B cell (primary cell): ENCODE measurements around the gene BABAM2. TPM values are rescaled to one million over a fixed set of nuclear protein-coding genes. Genes with fewer than 3 reads are reported as not detected.

Experiments
- ATAC-seq: fragments of 200-7000 bp; cut with Tn5 transposase; one replicate; pipeline ENCODE4 v1.10.0; 2021; ENCODE audit warnings: low read depth, mild to moderate bottlenecking, moderate number of reproducible peaks, moderate library complexity
- CTCF ChIA-PET: fragments of 350-600 bp; sonication (Branson Sonifier 250); formaldehyde crosslinking; loops from one replicate; lab custom pipeline; 2021; ENCODE audit warnings: antibody characterized with exemption, inconsistent platforms; lab: Charles Lee
- POLR2A ChIA-PET: fragments of 350-600 bp; sonication (Branson Sonifier 250); formaldehyde crosslinking; loops from one replicate; lab custom pipeline; 2021; ENCODE audit warnings: antibody characterized with exemption; lab: Charles Lee
- DNase-seq: peaks from one replicate; pipeline ENCODE4 v3.0.0; 2013
- H2AFZ ChIP-seq: 2 replicates; pipeline ENCODE4 v1.6.1; 2012; ENCODE audit warnings: mild to moderate bottlenecking, low read depth, low read length; ENCODE audit not compliant: insufficient read depth, poor library complexity, severe bottlenecking
- H3K27ac ChIP-seq, 2 donors: 1 replicate in 1 of 2; 2 replicates in 1 of 2; pipeline ENCODE4 v1.5.1; 2012 to 2013; ENCODE audit warnings: low read length in 2 of 2, mild to moderate bottlenecking in 2 of 2, moderate library complexity in 1 of 2
- H3K27me3 ChIP-seq, 4 experiments: fragments of 200-600 bp in 1 of 4; sonication (generic) in 1 of 4; replicated peaks in 1 of 4; 1 replicate in 2 of 4; 2 replicates in 2 of 4; pipeline versions ENCODE4 v1.6.1 to v1.7.0; 2013 to 2016; ENCODE audit warnings: low read length in 3 of 4, mild to moderate bottlenecking in 2 of 4, mixed read lengths in 1 of 4, moderate library complexity in 1 of 4; ENCODE audit not compliant: insufficient read depth in 4 of 4, control insufficient read depth in 3 of 4; ENCODE audit errors: control extremely low read depth in 1 of 4
- H3K36me3 ChIP-seq, 2 experiments: replicated peaks in 1 of 2; 1 replicate in 1 of 2; 2 replicates in 1 of 2; pipeline versions ENCODE4 v1.6.1 to v1.7.1; 2013; ENCODE audit warnings: low read length in 1 of 2; ENCODE audit not compliant: insufficient read depth in 2 of 2, control insufficient read depth in 1 of 2; ENCODE audit errors: control extremely low read depth in 1 of 2, extremely low read depth in 1 of 2
- H3K4me1 ChIP-seq, 2 donors: fragments of 200-600 bp in 1 of 2; sonication (generic) in 1 of 2; 1 replicate in 1 of 2; 2 replicates in 1 of 2; pipeline versions ENCODE4 v1.5.1 to v1.6.1; 2013 to 2017; ENCODE audit warnings: low read length in 2 of 2; ENCODE audit not compliant: control insufficient read depth in 2 of 2, insufficient read depth in 2 of 2
- H3K4me2 ChIP-seq: replicated peaks from 2 replicates; pipeline ENCODE3; 2012; ENCODE audit warnings: mild to moderate bottlenecking, low read depth, low read length; ENCODE audit not compliant: poor library complexity, severe bottlenecking
- H3K4me3 ChIP-seq, 5 experiments: fragments of 200-600 bp in 1 of 5; sonication (generic) in 1 of 5; 1 replicate in 3 of 5; 2 replicates in 2 of 5; pipeline versions ENCODE4 v1.5.1 to v1.7.0; 2011 to 2016; ENCODE audit warnings: low read length in 4 of 5, mild to moderate bottlenecking in 4 of 5, low read depth in 2 of 5, control low read depth in 1 of 5, moderate library complexity in 1 of 5; ENCODE audit not compliant: insufficient read depth in 1 of 5; ENCODE audit errors: control extremely low read depth in 1 of 5, extremely low read depth in 1 of 5
- H3K79me2 ChIP-seq: fragments of 200-600 bp; sonication (generic); one replicate; pipeline ENCODE4 v1.6.0; 2016; ENCODE audit warnings: low read length; ENCODE audit not compliant: control insufficient read depth, insufficient read depth
- H3K9ac ChIP-seq: fragments of 200-600 bp; sonication (generic); 2 replicates; pipeline ENCODE4 v1.6.1; 2017; ENCODE audit warnings: mild to moderate bottlenecking, low read length, moderate library complexity
- H3K9me3 ChIP-seq, 3 donors: one replicate each; pipeline versions ENCODE4 v1.6.1 to v1.7.1; 2013; ENCODE audit warnings: low read length in 2 of 3; ENCODE audit not compliant: control insufficient read depth in 2 of 3, insufficient read depth in 1 of 3; ENCODE audit errors: control extremely low read depth in 1 of 3
- H4K20me1 ChIP-seq: 2 replicates; pipeline ENCODE4 v1.6.0; 2012; ENCODE audit warnings: mild to moderate bottlenecking, low read length; ENCODE audit not compliant: insufficient read depth, control insufficient read depth, poor library complexity, severe bottlenecking
- H3K27ac Mint-ChIP-seq: one replicate; pipeline ENCODE4 v1.8.0; 2021; ENCODE audit warnings: mixed read lengths
- H3K27me3 Mint-ChIP-seq: one replicate; pipeline ENCODE4 v1.8.0; 2021; ENCODE audit warnings: mixed read lengths
- H3K4me1 Mint-ChIP-seq: one replicate; pipeline ENCODE4 v1.8.0; 2021; ENCODE audit warnings: mixed read lengths
- H3K4me3 Mint-ChIP-seq: one replicate; pipeline ENCODE4 v1.8.0; 2021; ENCODE audit warnings: mixed read lengths
- H3K9me3 Mint-ChIP-seq: one replicate; pipeline ENCODE4 v1.8.0; 2022; ENCODE audit warnings: mixed read lengths; ENCODE audit not compliant: insufficient read depth
- EZH2 ChIP-seq: IDR thresholded peaks from 2 replicates; pipeline ENCODE4 v1.6.1; 2012; ENCODE audit warnings: borderline replicate concordance, low read depth, mild to moderate bottlenecking, moderate library complexity, low read length; ENCODE audit not compliant: insufficient read depth, poor library complexity, severe bottlenecking
- WGBS: methylation state at CpG from one replicate; pipeline ENCODE4 v1.1.5; 2013; ENCODE audit warnings: missing lambda C conversion rate; ENCODE audit not compliant: insufficient coverage; 5-methylcytosine and 5-hydroxymethylcytosine counted together
- intact Hi-C: fragments of 100-400 bp; cut with micrococcal nuclease; formaldehyde crosslinking; loops from one replicate; pipeline ENCODE4 v1.10.0; 2022
- polyA plus RNA-seq: library from polyadenylated mRNA; depleted of rRNA; stranded (reverse); fragments of >200 nt; gene quantifications from 2 replicates; pipeline ENCODE4 v1.2.3, GENCODE V29; 2012
- total RNA-seq, 2 donors: library from RNA; stranded (reverse); fragments of 120-200 nt in 1 of 2; gene quantifications; 1 replicate in 1 of 2; 2 replicates in 1 of 2; pipeline versions ENCODE4 v1.2.3 to v1.2.4, GENCODE V29; 2013 to 2022
- TF ChIP-seq, protein P1 (sequence below): fragments of 200-600 bp; IDR thresholded peaks from one replicate; pipeline ENCODE4 v1.8.0; 2022; ENCODE audit warnings: antibody characterized with exemption, mild to moderate bottlenecking

BABAM2 gene
- total and polyA plus RNA-seq, 2 donors (not counting 1 experiment from before 2014, with no cell fraction given) = 22.3 to 69.6 TPM

DNA sequence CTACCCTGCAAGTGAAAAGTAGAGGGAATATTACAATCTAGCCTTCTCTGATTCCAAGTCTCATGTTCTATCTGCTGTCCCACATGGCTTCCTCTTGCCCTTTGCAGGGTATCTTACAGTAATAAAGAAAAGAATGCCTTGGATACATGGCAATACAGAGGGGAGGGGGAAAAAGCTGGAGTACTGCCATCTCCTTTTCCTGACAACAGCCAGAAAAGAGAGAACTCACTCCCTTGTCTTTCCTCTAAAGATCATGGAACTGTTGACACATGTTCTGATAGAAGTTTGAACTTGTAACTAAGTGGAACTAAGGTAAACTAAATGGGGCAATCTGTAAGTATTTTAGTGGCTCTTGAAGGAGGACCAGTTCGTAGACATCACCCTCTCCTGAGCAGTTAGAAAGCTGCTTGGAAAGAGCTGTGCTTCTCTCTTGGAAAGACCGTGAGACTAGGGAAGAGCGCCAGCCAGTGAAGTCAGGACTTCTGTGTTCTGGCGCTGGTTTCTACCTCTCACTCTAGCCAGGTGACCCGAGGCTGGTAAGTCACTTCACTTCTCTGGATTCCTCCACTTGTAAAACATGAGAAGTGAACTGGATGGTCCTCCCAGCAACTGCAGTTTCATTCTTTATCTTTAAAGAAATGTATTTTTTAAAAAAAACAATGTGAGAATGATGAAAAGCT is 259.8 kb downstream of the BABAM2 start:
- H4K20me1 ChIP-seq = no peaks in the 10 kb centered on the region
- H3K4me3 ChIP-seq = no peak overlapping the region
- intact Hi-C loops = no loop called here
- H3K79me2 ChIP-seq = no peaks in the 10 kb centered on the region
- no peak overlapping the region for H3K27ac ChIP-seq
- POLR2A ChIA-PET = interaction anchor here (0.6 kb wide), 1 partner anchor 19 kb away, joined by 3 read pairs; no protein-coding TSS in a partner anchor
- H3K9ac ChIP-seq = no peak overlapping the region
- H3K36me3 ChIP-seq = peaks cover 0 to 3% of the 10 kb centered on the region in 2 experiments
- H3K9me3 Mint-ChIP-seq = peaks cover 5% of the 10 kb centered on the region
- H2AFZ ChIP-seq = no peak overlapping the region
- ATAC-seq (no peak), DNase-seq (no peak)
- H3K4me1 Mint-ChIP-seq = no peaks in the 10 kb centered on the region
- no peak overlapping the region for H3K4me3 Mint-ChIP-seq
- no peak overlapping the region for H3K27ac Mint-ChIP-seq
- CTCF ChIA-PET = no interaction called here
- H3K27me3 Mint-ChIP-seq = no peaks in the 10 kb centered on the region
- no peaks in the 10 kb centered on the region for H3K4me1 ChIP-seq
- WGBS = 100% methylated on average over 4 of the region's 5 CpGs
- H3K4me2 ChIP-seq = no peak overlapping the region
- TF ChIP-seq, protein P1, sequence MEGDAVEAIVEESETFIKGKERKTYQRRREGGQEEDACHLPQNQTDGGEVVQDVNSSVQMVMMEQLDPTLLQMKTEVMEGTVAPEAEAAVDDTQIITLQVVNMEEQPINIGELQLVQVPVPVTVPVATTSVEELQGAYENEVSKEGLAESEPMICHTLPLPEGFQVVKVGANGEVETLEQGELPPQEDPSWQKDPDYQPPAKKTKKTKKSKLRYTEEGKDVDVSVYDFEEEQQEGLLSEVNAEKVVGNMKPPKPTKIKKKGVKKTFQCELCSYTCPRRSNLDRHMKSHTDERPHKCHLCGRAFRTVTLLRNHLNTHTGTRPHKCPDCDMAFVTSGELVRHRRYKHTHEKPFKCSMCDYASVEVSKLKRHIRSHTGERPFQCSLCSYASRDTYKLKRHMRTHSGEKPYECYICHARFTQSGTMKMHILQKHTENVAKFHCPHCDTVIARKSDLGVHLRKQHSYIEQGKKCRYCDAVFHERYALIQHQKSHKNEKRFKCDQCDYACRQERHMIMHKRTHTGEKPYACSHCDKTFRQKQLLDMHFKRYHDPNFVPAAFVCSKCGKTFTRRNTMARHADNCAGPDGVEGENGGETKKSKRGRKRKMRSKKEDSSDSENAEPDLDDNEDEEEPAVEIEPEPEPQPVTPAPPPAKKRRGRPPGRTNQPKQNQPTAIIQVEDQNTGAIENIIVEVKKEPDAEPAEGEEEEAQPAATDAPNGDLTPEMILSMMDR = no peak
- TF ChIP-seq EZH2 = no peak
- H3K9me3 ChIP-seq = peaks cover 0 to 5% (median 1%) of the 10 kb centered on the region in 3 donors
- no peaks in the 10 kb centered on the region for H3K27me3 ChIP-seq

DNA sequence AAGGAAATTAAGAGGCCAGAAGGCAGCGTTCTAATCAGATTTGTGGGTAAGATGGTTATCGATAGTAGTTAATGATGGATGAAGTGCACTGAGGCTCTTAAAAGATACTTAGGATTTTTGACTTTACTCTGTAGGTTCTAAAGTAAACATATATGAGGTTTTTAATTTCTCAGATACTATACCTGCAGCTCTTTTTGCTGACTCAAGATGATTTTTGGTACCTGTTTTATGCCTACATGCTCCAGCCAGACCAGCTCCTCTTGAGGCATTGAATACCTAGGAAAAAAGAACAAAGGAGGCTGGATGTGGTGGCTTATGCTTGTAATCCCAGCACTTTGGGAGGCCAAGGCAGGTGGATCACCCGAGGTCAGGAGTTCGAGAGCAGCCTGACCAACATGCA is 260.5 kb downstream of the BABAM2 start:
- no peak overlapping the region for H2AFZ ChIP-seq
- WGBS = 100% methylated on average over 3 of the region's 4 CpGs
- CTCF ChIA-PET = no interaction called here
- no peak overlapping the region for H3K4me3 Mint-ChIP-seq
- peaks cover 1 to 11% (median 3%) of the 10 kb centered on the region in 3 donors for H3K9me3 ChIP-seq
- H3K27ac ChIP-seq = no peak overlapping the region
- no peak overlapping the region for H3K27ac Mint-ChIP-seq
- POLR2A ChIA-PET = no interaction called here
- H3K9ac ChIP-seq = no peak overlapping the region
- no peaks in the 10 kb centered on the region for H4K20me1 ChIP-seq
- peaks cover 6% of the 10 kb centered on the region for H3K9me3 Mint-ChIP-seq
- intact Hi-C loops = no loop called here
- TF ChIP-seq EZH2 = no peak
- TF ChIP-seq, protein P1 = no peak
- peaks cover 0 to 3% of the 10 kb centered on the region in 2 experiments for H3K36me3 ChIP-seq
- no peaks in the 10 kb centered on the region for H3K27me3 Mint-ChIP-seq
- no peak for ATAC-seq
- no peak overlapping the region for H3K4me3 ChIP-seq
- H3K27me3 ChIP-seq = no peaks in the 10 kb centered on the region
- no peak overlapping the region for H3K4me2 ChIP-seq
- H3K4me1 ChIP-seq = no peaks in the 10 kb centered on the region
- no peaks in the 10 kb centered on the region for H3K4me1 Mint-ChIP-seq
- H3K79me2 ChIP-seq = no peaks in the 10 kb centered on the region
- no peak for DNase-seq
